K562 (cell line): ENCODE data around the gene HNRNPF. TPM values are rescaled to one million over a fixed set of nuclear protein-coding genes. Genes with fewer than 3 reads are reported as not detected.

Source experiments
- DIDO1 ChIP-seq: fragments of 450-650 bp; IDR thresholded peaks from 2 replicates; pipeline ENCODE4 v1.6.1; 2016; ENCODE audit warnings: low read depth, missing biosample characterization, missing genetic modification characterization
- E2F5 ChIP-seq: sonication (generic); formaldehyde crosslinking; IDR thresholded peaks from 2 replicates; pipeline ENCODE4 v1.8.0; 2022; ENCODE audit warnings: mild to moderate bottlenecking, missing genetic modification reagents
- ESRRA ChIP-seq: fragments of 450-650 bp; IDR thresholded peaks from 2 replicates; pipeline ENCODE4 v1.6.1; 2014; ENCODE audit warnings: low read depth, mild to moderate bottlenecking, moderate library complexity, borderline replicate concordance
- GATA2 ChIP-seq: sonication (generic); formaldehyde crosslinking; IDR thresholded peaks from 2 replicates; pipeline ENCODE4 v1.4.0; 2020; ENCODE audit warnings: mild to moderate bottlenecking, missing genetic modification reagents
- GTF3C2 ChIP-seq: IDR thresholded peaks from 3 replicates; pipeline ENCODE4 v1.6.1; 2011; ENCODE audit warnings: borderline replicate concordance, mild to moderate bottlenecking, moderate library complexity; ENCODE audit not compliant: insufficient read length; ENCODE audit errors: extremely low read depth
- HMG20A ChIP-seq: fragments of 450-650 bp; formaldehyde crosslinking; conservative IDR thresholded peaks from 2 replicates; pipeline ENCODE4 v1.4.0; 2020; ENCODE audit warnings: mild to moderate bottlenecking, mixed read lengths
- HNRNPUL1 ChIP-seq: fragments of 200-400 bp; formaldehyde crosslinking; IDR thresholded peaks from 2 replicates; pipeline ENCODE4 v1.6.1; 2017; ENCODE audit warnings: low read length
- KHSRP ChIP-seq: fragments of 450-650 bp; IDR thresholded peaks from 2 replicates; pipeline ENCODE4 v1.6.1; 2017
- MAFF ChIP-seq: IDR thresholded peaks from 2 replicates; pipeline ENCODE4 v1.6.1; 2012; ENCODE audit warnings: low read length, improper control_type of control experiment
- NFXL1 ChIP-seq: fragments of 450-650 bp; formaldehyde crosslinking; IDR thresholded peaks from 2 replicates; pipeline ENCODE4 v1.4.0; 2021; ENCODE audit warnings: mild to moderate bottlenecking
- PHB ChIP-seq: fragments of 250-450 bp; sonication (Bioruptor Pico); IDR thresholded peaks from 2 replicates; pipeline ENCODE4 v1.5.0; 2021
- PTRF ChIP-seq: fragments of 450-650 bp; IDR thresholded peaks from 2 replicates; pipeline ENCODE4 v1.6.1; 2016; ENCODE audit warnings: mild to moderate bottlenecking, missing genetic modification characterization, missing compliant biosample characterization
- RFX7 ChIP-seq: fragments of 250-450 bp; sonication (Bioruptor Pico); IDR thresholded peaks from 2 replicates; pipeline ENCODE4 v1.5.1; 2021; ENCODE audit warnings: mild to moderate bottlenecking
- ZNF518B ChIP-seq: fragments of 250-450 bp; sonication (Bioruptor Pico); IDR thresholded peaks from 2 replicates; pipeline ENCODE4 v1.5.0; 2021; ENCODE audit warnings: mild to moderate bottlenecking, moderate library complexity
- ZNF586 ChIP-seq: fragments of 450-650 bp; formaldehyde crosslinking; conservative IDR thresholded peaks from 2 replicates; pipeline ENCODE4 v1.4.0; 2020; ENCODE audit warnings: mild to moderate bottlenecking, moderate library complexity
- polyA plus RNA-seq, 8 experiments: library from polyadenylated mRNA; depleted of rRNA in 4 of 8; stranded (reverse) in 5 of 8; unstranded in 3 of 8; fragments of >200 nt; fragmentation: Nextera tagmentation in 2 of 8; fragmentation: Illumina TruSeq in 1 of 8; extraction: Ambion mirVana in 2 of 8; extraction: Trizol in 1 of 8; gene quantifications; 2 replicates each; pipeline versions ENCODE4 v1.2.1 to v1.2.3, GENCODE V29; 2011 to 2014; ENCODE audit warnings: inconsistent platforms in 1 of 8, missing spikeins in 1 of 8
- total RNA-seq, 7 experiments: library from RNA; depleted of rRNA in 6 of 7; stranded (reverse); fragments of >200 nt in 6 of 7; fragmentation: Illumina TruSeq in 2 of 7; extraction: Trizol in 2 of 7; gene quantifications; 2 replicates each; pipeline versions ENCODE4 v1.2.1 to v1.2.3, GENCODE V29; 2011 to 2021; ENCODE audit warnings: low replicate concordance in 1 of 7
- TF ChIP-seq, protein P1 (sequence below): fragments of 450-650 bp; formaldehyde crosslinking; IDR thresholded peaks from 2 replicates; pipeline ENCODE4 v1.4.0; 2020; ENCODE audit warnings: mild to moderate bottlenecking, moderate library complexity

Gene HNRNPF
- total and polyA plus RNA-seq, 9 of the 15 experiments (the other 6 are each of a cell fraction or from before 2014, with no cell fraction given): 192 to 489 (median 416) TPM

- peak; percentile 37; the same call in 1 of the 2 replicates for TF ChIP-seq ZNF518B (CRISPR knock-in tag)
- no peak for TF ChIP-seq DIDO1 (tag)
- no peak for TF ChIP-seq GATA2
- no peak for TF ChIP-seq GTF3C2
- no peak for TF ChIP-seq MAFF
- peak; percentile 40; the same call in 1 of the 2 replicates for TF ChIP-seq NFXL1
- TF ChIP-seq, protein P1, sequence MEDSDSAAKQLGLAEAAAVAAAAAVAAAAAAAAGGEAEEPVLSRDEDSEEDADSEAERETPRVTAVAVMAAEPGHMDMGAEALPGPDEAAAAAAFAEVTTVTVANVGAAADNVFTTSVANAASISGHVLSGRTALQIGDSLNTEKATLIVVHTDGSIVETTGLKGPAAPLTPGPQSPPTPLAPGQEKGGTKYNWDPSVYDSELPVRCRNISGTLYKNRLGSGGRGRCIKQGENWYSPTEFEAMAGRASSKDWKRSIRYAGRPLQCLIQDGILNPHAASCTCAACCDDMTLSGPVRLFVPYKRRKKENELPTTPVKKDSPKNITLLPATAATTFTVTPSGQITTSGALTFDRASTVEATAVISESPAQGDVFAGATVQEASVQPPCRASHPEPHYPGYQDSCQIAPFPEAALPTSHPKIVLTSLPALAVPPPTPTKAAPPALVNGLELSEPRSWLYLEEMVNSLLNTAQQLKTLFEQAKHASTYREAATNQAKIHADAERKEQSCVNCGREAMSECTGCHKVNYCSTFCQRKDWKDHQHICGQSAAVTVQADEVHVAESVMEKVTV (CRISPR knock-in tag): 0 out of 2 replicates have a peak, but pooled peaks have one; percentile 8
- no peak for TF ChIP-seq E2F5
- no peak for TF ChIP-seq PTRF (tag)
- TF ChIP-seq PHB (CRISPR knock-in tag): no peak
- TF ChIP-seq ESRRA: no peak
- 0 out of 2 replicates have a peak, but pooled peaks have one; percentile 56 for TF ChIP-seq HNRNPUL1
- TF ChIP-seq RFX7 (CRISPR knock-in tag): 0 out of 2 replicates have a peak, but pooled peaks have one; percentile 70
- 0 out of 2 replicates have a peak, but pooled peaks have one; percentile 73 for TF ChIP-seq HMG20A (CRISPR knock-in tag)
- peak; percentile 67; the same call in 1 of the 2 replicates for TF ChIP-seq KHSRP
- TF ChIP-seq ZNF586 (CRISPR knock-in tag): 0 out of 2 replicates have a peak, but pooled peaks have one; percentile 40
These were observed 24.4 kb downstream of the HNRNPF start (continued) for GRCh38 chr10:43384252-43385221.
